GM12878 (cell line): Measurements from ENCODE around the gene PASK. TPM values are rescaled to one million over a fixed set of nuclear protein-coding genes. Genes with fewer than 3 reads are reported as not detected.

ENCODE experiments used
- ATAC-seq: fragments of 200-7000 bp; cut with Tn5 transposase; 3 replicates; pipeline ENCODE4 v1.9.1; 2020; ENCODE audit warnings: mild to moderate bottlenecking, moderate library complexity
- BruUV-seq: library from RNA; stranded (reverse); fragments of 400-500 nt; replicated peaks from 2 replicates; lab custom pipeline; 2021; lab: Mats Ljungman, UMichigan
- CTCF ChIA-PET: fragments of 300-600 bp; sonication (Branson Sonifier 250); formaldehyde crosslinking; extraction: SDS; loops from one replicate; lab custom pipeline; 2021; ENCODE audit warnings: inconsistent platforms; lab: Yijun Ruan, JAX
- POLR2A ChIA-PET: fragments of 350-600 bp; formaldehyde crosslinking; extraction: SDS; loops from one replicate; lab custom pipeline; 2021; ENCODE audit warnings: inconsistent platforms; lab: Charles Lee
- RAD21 ChIA-PET: fragments of 300-600 bp; sonication (Branson Sonifier 250); formaldehyde crosslinking; loops from one replicate; lab custom pipeline; 2023; ENCODE audit warnings: antibody characterized with exemption; ENCODE audit not compliant: unreplicated experiment; lab: Charles Lee
- SMC1A ChIA-PET: fragments of 300-600 bp; sonication (Branson Sonifier 250); formaldehyde crosslinking; loops from one replicate; lab custom pipeline; 2023; ENCODE audit not compliant: unreplicated experiment, uncharacterized antibody; lab: Charles Lee
- DNase-seq: peaks from one replicate; pipeline ENCODE4 v3.0.0-alpha.2; 2011; ENCODE audit warnings: low read depth, low spot score
- FAIRE-seq: peaks from 3 replicates; lab custom pipeline; 2011; peaks lifted over from hg19 to GRCh38; lab: Jason Lieb, UNC
- H2AFZ ChIP-seq: 2 replicates; pipeline ENCODE4 v1.6.0; 2011; ENCODE audit warnings: low read depth, low read length, control low read depth; ENCODE audit not compliant: control insufficient read depth
- H3K27ac ChIP-seq: 2 replicates; pipeline ENCODE4 v1.5.1; 2011; ENCODE audit warnings: control low read depth; ENCODE audit not compliant: control insufficient read depth, insufficient read depth
- H3K27me3 ChIP-seq, 2 experiments: replicated peaks in 1 of 2; 2 replicates each; pipeline versions ENCODE4 v1.6.0 to v1.6.1; 2011; ENCODE audit warnings: low read length in 1 of 2; ENCODE audit not compliant: control insufficient read depth in 2 of 2, insufficient read depth in 2 of 2
- H3K36me3 ChIP-seq, 2 experiments: 2 replicates each; pipeline ENCODE4 v1.5.1; 2011; ENCODE audit warnings: low read length in 1 of 2; ENCODE audit not compliant: control insufficient read depth in 2 of 2, insufficient read depth in 2 of 2
- H3K4me1 ChIP-seq: 2 replicates; pipeline ENCODE4 v1.6.1; 2011; ENCODE audit warnings: mild to moderate bottlenecking, low read length, moderate library complexity, mixed read lengths; ENCODE audit not compliant: control insufficient read depth, insufficient read depth
- H3K4me2 ChIP-seq: 2 replicates; pipeline ENCODE4 v1.6.0; 2011; ENCODE audit warnings: control low read depth; ENCODE audit not compliant: control insufficient read depth, insufficient read depth
- H3K4me3 ChIP-seq: fragments of 200-600 bp; sonication (generic); 2 replicates; pipeline ENCODE4 v1.5.1; 2016
- H3K79me2 ChIP-seq: 2 replicates; pipeline ENCODE4 v1.6.0; 2011; ENCODE audit warnings: low read length; ENCODE audit not compliant: control insufficient read depth, insufficient read depth
- H3K9ac ChIP-seq: 2 replicates; pipeline ENCODE4 v1.8.0; 2011; ENCODE audit warnings: low read length, control low read depth, mixed read lengths; ENCODE audit not compliant: control insufficient read depth, insufficient read depth
- H3K9me3 ChIP-seq: replicated peaks from 3 replicates; pipeline ENCODE4 v1.5.1; 2011; ENCODE audit warnings: mild to moderate bottlenecking, low read length; ENCODE audit not compliant: control insufficient read depth, insufficient read depth
- H4K20me1 ChIP-seq: 2 replicates; pipeline ENCODE4 v1.6.0; 2011; ENCODE audit not compliant: control insufficient read depth, insufficient read depth
- CREM ChIP-seq: IDR thresholded peaks from 2 replicates; pipeline ENCODE4 v1.6.1; 2014; ENCODE audit warnings: antibody characterized with exemption, low read depth
- HSF1 ChIP-seq: fragments of 150-350 bp; IDR thresholded peaks from 2 replicates; pipeline ENCODE4 v1.6.1; 2014; ENCODE audit warnings: mild to moderate bottlenecking, low read depth, low read length
- MTA3 ChIP-seq: IDR thresholded peaks from 2 replicates; pipeline ENCODE4 v1.6.1; 2012; ENCODE audit warnings: low read length, inconsistent platforms, borderline replicate concordance
- NFXL1 ChIP-seq: fragments of 450-650 bp; IDR thresholded peaks from 2 replicates; pipeline ENCODE4 v1.6.1; 2017; ENCODE audit warnings: antibody characterized with exemption, mild to moderate bottlenecking, borderline replicate concordance
- USF1 ChIP-seq: IDR thresholded peaks from 2 replicates; pipeline ENCODE4 v1.6.1; 2011; ENCODE audit warnings: borderline replicate concordance, low read depth, mild to moderate bottlenecking, moderate library complexity, mixed read lengths, low read length; ENCODE audit not compliant: insufficient read depth; ENCODE audit errors: extremely low read length
- WRNIP1 ChIP-seq: IDR thresholded peaks from 2 replicates; pipeline ENCODE4 v1.6.1; 2011; ENCODE audit warnings: low read depth, low read length, improper control_type of control experiment, borderline replicate concordance
- WGBS: methylation state at CpG from one replicate; pipeline ENCODE4 v1.1.6; 2016; ENCODE audit warnings: low lambda C conversion rate; ENCODE audit not compliant: insufficient replicate concordance, insufficient coverage; ENCODE audit errors: missing lambda C conversion rate; 5-methylcytosine and 5-hydroxymethylcytosine counted together
- in situ Hi-C: fragments of 300-500 bp; cut with MboI; formaldehyde crosslinking; loops from 9 replicates; pipeline ENCODE4 v1.14.3; 2018; ENCODE audit warnings: mixed read lengths
- intact Hi-C: fragments of 100-400 bp; cut with micrococcal nuclease; formaldehyde crosslinking; loops from one replicate; pipeline ENCODE4 v1.14.2; 2022; ENCODE audit not compliant: unreplicated experiment
- polyA plus RNA-seq, 11 experiments: library from polyadenylated mRNA; depleted of rRNA in 4 of 11; unstranded in 6 of 11; stranded (reverse) in 5 of 11; fragments of >200 nt; fragmentation: Nextera tagmentation in 4 of 11; fragmentation: Illumina TruSeq in 1 of 11; extraction: Ambion mirVana in 4 of 11; extraction: Trizol in 1 of 11; gene quantifications; 1 replicate in 1 of 11; 2 replicates in 10 of 11; pipeline versions ENCODE4 v1.2.1 to v1.2.3, GENCODE V29; 2011 to 2016; ENCODE audit warnings: inconsistent platforms in 2 of 11, missing spikeins in 2 of 11, low read depth in 1 of 11
- total RNA-seq, 4 experiments: library from RNA; depleted of rRNA in 3 of 4; stranded (reverse); fragments of >200 nt in 3 of 4; fragmentation: Illumina TruSeq in 1 of 4; extraction: Trizol in 1 of 4; gene quantifications; 2 replicates each; pipeline versions ENCODE4 v1.2.1 to v1.2.3, GENCODE V29; 2013 to 2021

The PASK gene
- total and polyA plus RNA-seq, 10 of the 15 experiments (the other 5 are each of a cell fraction or from before 2014, with no cell fraction given) = 9.6 to 62.2 (median 28.5) TPM

DNA sequence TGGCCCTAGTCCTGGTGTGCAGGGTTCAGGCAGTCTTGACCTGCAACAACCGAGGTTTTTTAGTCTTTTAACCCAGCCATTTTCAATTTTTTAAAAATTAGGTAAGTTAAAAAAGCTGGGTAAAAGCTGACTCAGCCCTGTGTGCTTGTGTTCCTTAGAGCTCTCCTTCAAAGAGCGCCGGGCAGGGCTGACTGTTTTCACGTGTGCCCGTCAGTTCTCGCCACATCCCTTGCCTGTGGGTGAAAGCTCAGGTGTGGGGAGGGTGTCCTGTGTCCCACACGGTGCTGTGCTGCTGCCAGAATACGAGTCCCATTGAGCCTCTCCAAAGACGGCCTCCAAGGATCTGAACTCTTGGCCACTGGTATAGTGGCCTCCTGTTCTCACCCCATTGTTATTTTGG, 33.9 kb upstream of the PASK start:
- SMC1A ChIA-PET = no interaction called here
- no peak for ATAC-seq
- whole genome bisulfite sequencing = 94% methylated on average over 9 of the region's 9 CpGs
- CTCF ChIA-PET = interaction anchor here (0.9 kb wide), 1 partner anchor 105 kb away, joined by 3 read pairs; no protein-coding TSS in a partner anchor
- H3K36me3 ChIP-seq = no peaks in the 10 kb centered on the region; a peak in 1 of 4 replicates
- no peak overlapping the region for H3K4me2 ChIP-seq
- no TSS peak for BruUV-seq
- POLR2A ChIA-PET = no interaction called here
- no peak overlapping the region for H3K27ac ChIP-seq
- no peak for FAIRE-seq
- intact Hi-C loops (no loop called here), in situ Hi-C loops (no loop called here)
- no peak overlapping the region for H2AFZ ChIP-seq
- no peak for TF ChIP-seq WRNIP1
- no peak for TF ChIP-seq CREM
- no peaks in the 10 kb centered on the region for H3K79me2 ChIP-seq
- no peak for DNase-seq
- H3K4me1 ChIP-seq = no peaks in the 10 kb centered on the region
- H3K4me3 ChIP-seq = no peak overlapping the region
- H3K9ac ChIP-seq = no peak overlapping the region
- RAD21 ChIA-PET = no interaction called here
- H3K27me3 ChIP-seq = no peaks in the 10 kb centered on the region
- H3K9me3 ChIP-seq = no peaks in the 10 kb centered on the region
- H4K20me1 ChIP-seq = no peaks in the 10 kb centered on the region

GRCh38 chr2:241182531-241183133, 33.4 kb upstream of the PASK start:
- no peak overlapping the region for H3K4me2 ChIP-seq
- H4K20me1 ChIP-seq = no peaks in the 10 kb centered on the region
- H3K9me3 ChIP-seq = no peaks in the 10 kb centered on the region
- FAIRE-seq = no peak
- in situ Hi-C loops = no loop called here
- no peak overlapping the region for H3K4me3 ChIP-seq
- no peak overlapping the region for H2AFZ ChIP-seq
- ChIA-PET POLR2A (interaction anchor here (0.7 kb wide), 1 partner anchor 1666 kb away, joined by 3 read pairs; no protein-coding TSS in a partner anchor), CTCF (interaction anchor here (0.9 kb wide), 1 partner anchor 104 kb away, joined by 3 read pairs; no protein-coding TSS in a partner anchor)
- no peak overlapping the region for H3K9ac ChIP-seq
- H3K79me2 ChIP-seq = no peaks in the 10 kb centered on the region
- H3K27ac ChIP-seq = no peak overlapping the region
- no TSS peak for BruUV-seq
- TF ChIP-seq NFXL1 = no peak
- TF ChIP-seq USF1 = no peak
- TF ChIP-seq WRNIP1 = no peak
- no peak for TF ChIP-seq MTA3
- TF ChIP-seq HSF1 = no peak
- TF ChIP-seq, all 136 proteins: peak for 0
- DNase-seq = no peak
- ChIA-PET RAD21 (no interaction called here), SMC1A (no interaction called here)
- Histone ChIP-seq H3K27me3 (no peaks in the 10 kb centered on the region), H3K36me3 (peaks cover 0 to 1% of the 10 kb centered on the region in 2 experiments; a peak in 1 of 4 replicates), H3K4me1 (no peaks in the 10 kb centered on the region)
- 91% methylated on average over 28 of the region's 28 CpGs for WGBS
- intact Hi-C loops = no loop called here
- ATAC-seq = no peak
